HG02970 (cell line): ENCODE measurements around the gene CCDC92B.

Experiments
- ATAC-seq: cut with Tn5 transposase; IDR thresholded peaks from one replicate; pipeline ENCODE4 v1.9.1; 2021; ENCODE audit warnings: mild to moderate bottlenecking, moderate library complexity, moderate number of reproducible peaks; ENCODE audit not compliant: unreplicated experiment, low FRiP score

Gene CCDC92B

DNA sequence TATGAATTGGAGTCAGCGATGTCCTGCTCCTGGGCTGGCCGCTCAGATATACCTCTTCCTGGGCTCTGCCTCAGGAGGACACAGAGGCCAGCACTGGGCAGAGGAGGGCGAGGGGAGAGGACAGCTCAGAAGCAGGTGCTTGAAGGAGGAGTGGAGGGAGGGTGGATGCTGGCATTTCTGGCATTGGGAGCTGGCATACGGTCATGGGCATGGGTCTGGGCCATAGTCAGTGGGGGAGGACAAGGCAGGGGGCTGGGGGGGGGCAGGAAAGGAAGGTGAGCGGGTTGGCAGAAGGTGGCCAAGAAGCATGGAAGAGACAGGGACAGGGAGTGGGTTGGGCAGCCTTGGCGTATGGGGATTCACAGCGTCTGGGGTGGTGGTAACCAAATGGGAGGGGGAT lies 30.1 kb upstream of the CCDC92B start:
- ATAC-seq = no peak

DNA sequence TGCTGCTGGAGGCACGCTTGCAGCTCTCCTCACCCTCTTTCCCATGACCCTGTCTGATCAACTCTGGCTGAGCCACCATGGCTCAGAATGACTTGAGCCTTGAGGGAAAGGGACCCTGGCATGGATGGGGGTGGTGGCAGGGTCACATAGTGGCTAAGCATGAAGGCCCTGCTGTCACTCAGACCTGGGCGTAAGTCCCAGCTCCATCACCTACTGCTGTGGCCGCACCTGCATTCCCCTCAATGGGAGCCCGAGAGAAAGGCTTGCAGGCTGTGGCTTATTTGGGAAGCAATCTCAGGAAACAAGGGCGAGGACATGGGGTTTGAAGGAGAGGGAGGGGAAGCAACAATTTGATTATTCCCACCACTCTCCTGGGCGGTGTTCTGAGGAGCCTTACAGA lies 29.0 kb upstream of the CCDC92B start:
- ATAC-seq = no peak

DNA sequence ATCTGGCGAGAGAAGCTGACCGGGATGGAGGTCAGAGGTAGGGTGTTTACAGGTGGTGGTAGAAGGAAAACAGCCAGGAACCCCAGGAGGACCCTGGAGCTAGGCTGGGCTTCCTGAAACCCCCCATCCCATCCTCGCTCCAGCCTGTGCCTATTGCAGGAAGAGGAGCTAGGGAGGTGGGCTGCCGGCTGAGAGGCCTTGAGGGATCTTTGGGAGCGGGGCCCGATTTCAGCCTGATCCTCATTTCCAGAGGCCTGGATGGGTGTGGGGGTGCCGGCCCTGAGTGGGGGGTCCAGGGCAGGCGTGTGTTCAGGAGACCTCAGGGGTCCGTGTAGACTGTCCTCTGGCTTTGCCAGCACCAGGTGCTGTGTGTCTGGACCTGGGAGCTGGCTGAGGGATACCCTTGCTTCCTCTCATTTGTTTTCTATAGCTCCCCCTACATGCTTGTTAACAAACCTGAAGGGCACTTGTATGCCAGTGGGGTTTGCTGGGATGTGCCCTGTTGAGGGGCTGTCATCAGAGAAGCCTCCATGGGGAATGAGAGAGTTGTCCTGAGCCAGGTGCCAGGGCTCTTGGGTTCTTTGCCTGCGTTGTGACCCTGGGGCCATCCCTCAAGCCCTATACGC lies 27.9 kb upstream of the CCDC92B start:
- ATAC-seq = no peak

- ATAC-seq = no peak
Measured at GRCh38 chr17:2776589-2777241, 27.3 kb upstream of the CCDC92B start.

- no peak for ATAC-seq
Measured at GRCh38 chr17:2775206-2775605, 25.8 kb upstream of the CCDC92B start.

DNA sequence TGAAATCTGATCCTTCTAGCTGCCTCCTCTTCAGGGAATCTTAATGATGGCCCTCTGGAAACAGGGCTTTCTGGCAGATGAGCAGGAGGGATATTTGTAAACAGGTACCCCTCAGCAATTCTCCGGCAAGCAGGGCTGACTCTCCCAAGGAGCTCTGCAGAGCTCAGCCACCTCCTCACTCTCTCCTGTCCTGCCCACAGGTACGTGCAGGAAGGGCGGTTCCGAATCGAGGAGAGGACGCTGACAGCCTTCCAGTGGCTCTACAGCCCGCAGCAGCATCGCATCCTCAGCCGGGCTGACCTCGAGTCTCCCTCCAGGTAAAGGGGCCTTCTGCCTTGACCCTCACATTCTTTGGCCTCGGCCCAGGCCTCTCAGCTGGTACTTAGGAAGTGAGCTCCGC lies 20.7 kb upstream of the CCDC92B start:
- ATAC-seq = no peak

- no peak for ATAC-seq
Measured at GRCh38 chr17:2758870-2759269, 9.4 kb upstream of the CCDC92B start.

DNA sequence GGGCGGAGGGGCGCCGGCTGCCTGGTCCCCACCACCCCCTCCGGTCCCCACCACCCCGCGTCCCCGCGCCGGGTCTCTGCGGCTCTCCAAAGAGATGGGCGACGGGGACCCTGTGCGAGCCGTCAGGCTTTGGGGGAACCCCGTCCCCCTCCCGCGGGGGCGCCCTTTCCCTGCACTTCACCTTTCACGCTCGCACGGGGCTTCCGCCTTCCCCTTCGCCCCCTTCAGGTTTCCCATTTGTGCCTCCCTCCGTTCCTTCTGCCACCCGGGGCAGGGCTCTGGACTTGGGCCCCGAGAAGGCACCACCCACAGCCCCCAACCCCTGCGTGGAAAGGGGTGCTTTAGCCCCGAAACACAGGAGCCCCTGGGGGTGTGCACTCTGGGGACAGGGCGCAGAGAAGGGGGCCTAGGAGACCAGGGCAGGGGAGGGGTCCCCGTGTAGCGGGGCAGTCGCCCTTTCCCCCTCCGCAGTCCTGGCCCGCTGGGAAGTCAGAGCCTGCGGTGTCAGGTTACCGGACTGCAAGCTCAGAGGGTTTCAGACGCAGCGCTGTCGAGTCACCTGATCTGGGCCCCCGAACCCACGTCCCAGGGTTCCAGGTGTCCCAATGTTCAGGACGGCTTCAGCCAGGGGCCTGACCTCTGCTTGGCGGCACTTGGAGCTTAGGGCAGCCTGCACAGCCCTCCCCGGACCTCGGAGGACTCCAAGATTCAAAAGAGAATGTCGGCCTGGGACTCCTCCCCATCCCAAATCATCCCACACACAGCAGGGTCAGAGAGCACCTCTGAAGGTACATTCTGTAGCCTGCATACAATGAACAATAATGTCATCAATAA lies 6.7 kb upstream of the CCDC92B start:
- ATAC-seq = no peak

DNA sequence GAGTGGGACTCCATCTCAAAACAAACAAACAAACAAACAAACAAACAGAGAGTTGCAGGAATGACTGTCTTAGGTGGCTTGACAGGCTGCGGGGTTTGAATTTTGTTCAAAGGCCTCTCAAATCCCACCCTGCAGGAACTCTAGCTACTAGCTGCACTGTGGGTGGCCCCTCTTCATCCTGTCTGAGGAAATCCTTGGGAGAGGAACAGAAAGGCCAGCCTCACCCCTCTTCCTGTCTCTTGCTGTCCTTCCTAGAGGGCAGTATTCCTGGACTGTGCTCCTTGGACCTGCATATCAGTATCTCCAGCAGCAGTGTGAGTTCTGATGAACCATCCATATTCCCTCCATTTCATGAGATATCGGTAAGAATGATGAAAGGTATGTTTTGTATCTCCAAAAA lies 2.0 kb upstream of the CCDC92B start:
- no peak for ATAC-seq

DNA sequence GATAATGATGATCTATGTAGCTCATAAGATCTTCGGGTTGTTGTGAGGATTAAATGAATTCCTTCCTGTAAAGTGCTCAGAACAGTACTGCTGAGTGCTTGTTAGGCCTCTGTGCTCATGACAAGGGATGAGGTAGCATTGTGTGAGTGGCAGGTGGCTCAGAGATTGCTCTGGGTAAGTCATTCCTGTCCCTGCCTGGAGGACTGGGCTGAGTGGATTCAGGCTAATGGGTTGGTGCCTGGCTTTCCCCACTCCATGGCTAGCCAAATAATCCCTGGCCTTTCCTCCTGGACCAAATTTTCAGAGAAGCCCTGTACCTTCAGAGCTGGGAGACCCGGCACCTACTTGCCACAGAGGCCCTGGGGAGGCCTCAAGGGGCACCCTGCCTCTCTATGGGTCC lies 1.3 kb upstream of the CCDC92B start:
- no peak for ATAC-seq

DNA sequence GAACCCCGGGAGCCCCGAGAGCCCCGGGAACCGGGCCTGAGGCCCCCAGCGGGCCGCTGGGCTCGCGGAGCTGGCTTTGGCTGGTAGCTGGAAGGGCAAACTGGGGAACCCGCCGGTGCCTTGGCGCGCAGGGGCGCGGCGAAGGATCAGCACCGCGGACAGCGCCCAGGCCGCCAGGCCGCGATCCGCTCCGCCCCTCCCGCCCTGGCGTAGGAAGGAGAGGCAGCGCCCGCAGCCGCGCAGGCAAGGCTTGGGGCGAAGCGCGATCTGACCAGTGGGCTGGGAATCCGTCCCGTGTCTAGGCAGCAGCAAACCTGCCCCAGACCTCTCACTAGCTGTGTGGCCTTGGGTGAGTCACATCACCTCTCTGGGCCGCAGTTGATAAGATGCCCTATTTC lies 331 bp upstream of the CCDC92B start:
- ATAC-seq = no peak

DNA sequence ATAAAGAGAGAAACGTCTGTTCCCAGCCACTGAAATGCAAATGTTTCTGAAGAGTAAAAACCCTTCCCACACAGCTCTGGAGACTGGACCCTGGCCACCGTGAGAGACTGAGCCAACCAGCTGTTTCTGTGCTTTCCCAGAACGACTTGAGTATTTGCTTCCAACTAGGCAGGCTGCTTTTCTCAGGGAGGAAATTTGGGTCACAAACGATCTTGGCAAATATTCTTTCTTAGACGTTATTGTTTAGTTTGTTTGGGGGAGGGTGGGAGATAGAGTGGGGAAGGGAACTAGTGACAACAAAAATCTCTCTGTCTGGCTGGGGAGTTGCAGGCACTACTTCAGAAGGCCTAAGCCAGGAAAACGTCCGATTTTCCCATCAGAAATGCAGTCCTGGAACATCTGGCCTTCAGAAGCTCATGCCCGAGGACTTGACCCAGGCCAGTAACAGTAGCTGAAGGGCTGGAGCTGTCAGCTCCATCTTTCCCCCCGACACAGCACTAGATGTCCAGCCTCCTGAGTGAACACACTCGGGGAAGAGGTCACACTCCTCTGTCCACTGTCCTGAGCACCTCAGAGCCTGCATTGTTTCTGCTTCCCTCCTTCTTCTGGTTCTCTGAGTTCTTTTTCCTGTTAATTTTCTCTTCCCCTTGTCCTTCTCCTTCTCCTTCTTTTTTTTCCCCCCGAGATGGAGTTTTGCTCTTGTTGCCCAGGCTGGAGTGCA lies 4.0 kb downstream of the CCDC92B start:
- no peak for ATAC-seq

- ATAC-seq = no peak
Measured at GRCh38 chr17:2737693-2738092, 11.8 kb downstream of the CCDC92B start.

DNA sequence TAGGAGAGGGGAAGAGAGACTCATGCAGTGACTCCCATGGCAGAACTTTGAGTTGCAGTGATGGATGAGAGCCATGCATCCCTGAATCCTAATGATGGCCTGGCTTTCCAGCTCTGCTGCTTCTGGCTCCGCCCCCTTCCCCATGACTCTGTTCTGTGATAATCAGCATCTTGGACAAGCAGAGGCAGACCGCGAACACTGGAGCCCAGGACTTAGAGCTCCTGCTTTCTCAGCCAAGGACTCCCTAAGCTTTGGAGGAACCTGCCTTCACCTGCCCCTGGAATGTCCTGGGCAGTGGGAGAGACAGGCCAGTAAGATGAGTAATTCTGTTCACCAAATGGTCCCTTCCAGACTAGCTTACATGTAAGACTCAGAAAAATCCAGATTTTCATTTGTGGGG lies 12.5 kb downstream of the CCDC92B start:
- ATAC-seq = no peak

DNA sequence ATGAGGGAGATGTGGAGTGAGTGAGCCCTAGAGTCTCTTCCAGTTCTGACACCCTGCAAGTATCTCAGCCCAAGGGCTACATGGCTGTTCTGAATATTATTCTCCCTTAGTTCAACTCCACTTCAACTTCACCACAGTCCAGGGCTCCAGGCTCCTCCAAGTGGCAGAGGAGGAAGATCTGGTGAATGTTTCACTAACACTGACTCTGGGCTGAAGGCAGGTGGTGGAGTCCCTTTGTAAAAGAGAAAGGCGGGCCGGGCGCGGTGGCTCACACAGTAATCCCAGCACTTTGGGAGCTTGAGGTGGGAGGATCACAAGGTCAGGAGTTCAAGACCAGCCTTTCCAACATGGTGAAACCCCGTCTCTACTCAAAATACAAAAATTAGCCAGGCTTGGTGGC lies 13.6 kb downstream of the CCDC92B start:
- ATAC-seq = no peak

DNA sequence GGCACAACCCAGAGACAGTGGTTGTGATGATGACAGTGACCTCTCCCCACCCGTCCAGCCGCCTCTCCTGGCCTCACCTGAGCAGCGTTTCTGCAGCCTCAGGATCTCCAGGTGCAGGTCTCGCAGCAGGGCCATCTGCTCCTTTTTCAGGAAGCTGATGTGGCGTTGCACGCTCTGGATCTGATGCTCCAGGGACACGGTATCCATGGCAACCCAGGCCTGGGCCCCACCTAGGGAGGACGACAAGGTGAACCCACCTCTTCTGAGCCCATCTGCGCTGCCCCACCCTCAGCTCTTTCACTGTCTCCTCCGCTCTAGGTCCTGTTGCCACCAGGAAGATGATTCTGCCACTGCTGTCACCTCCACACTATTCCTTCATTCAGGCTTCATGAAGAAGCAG lies 14.5 kb downstream of the CCDC92B start:
- ATAC-seq = no peak

DNA sequence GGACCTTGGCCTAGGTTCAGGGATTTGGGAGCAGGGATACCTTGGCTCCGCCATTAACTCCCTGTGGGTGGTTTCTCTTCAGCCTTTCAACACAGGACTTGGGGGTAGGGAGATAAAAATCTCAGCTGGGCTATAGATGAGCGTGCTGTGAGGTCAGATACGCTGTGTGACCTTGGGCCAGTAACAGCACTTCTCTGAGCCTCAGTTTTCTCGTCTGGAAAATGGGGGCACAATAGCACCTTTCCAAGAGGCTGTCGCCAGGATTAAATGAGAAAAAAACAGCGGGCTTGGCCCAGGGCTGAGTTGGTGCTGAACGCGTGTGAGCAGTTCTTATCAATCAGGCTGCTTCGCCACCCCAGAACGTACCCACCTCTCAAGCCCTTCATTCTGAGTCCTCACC lies 17.6 kb downstream of the CCDC92B start:
- ATAC-seq = no peak

- ATAC-seq = no peak
Measured at GRCh38 chr17:2730764-2731353, 18.6 kb downstream of the CCDC92B start.

- ATAC-seq = no peak
Measured at GRCh38 chr17:2724784-2725164, 24.7 kb downstream of the CCDC92B start.

DNA sequence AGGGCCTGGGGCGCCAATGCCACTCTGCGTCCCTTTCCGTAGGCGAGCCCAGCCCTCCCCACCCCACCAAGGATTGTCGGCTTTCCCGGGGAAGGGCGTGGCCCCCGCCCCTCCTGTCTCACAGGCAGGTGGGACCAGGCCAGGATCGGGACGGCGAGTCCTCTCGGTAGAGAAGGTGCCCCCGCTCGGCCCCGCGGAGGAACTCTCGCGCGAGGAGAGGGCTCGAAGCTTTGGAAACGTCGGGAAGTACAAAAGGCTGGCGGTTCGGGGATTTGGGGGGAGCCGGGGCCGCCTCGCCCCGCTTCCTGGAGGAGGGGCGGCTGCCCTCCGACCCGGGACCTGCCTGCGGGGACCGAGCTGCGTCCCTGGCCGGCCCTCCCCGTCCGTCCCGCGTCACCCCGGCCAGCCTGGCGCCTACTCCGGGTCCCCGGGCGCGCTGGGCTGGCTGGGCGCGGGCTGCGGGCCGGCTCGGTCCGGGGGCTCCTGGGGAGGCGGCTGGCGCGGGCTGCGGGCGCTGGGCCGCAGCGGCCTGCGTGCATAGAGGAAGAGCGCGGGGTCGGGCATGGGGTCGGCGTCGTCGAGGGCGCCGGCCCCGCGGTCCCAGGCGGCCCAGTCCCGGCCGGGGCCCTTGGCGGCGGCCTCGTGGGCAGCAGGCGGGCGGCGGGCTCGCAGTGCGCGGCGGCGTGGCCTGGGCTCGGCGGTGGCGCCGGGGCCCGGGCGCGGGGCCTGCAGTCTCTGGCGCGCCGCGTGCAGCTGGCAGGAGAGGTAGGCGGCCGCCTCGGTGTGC lies 25.3 kb downstream of the CCDC92B start:
- no peak for ATAC-seq
